SW480 (cell line): ENCODE results near the gene ZNF684.
"Not testable (repeated sequence)": the region's sequence is repeated elsewhere in the genome, so short reads cannot be mapped to it uniquely, and the experiment has no call there.

Source experiments
- DNase-seq: peaks from one replicate; pipeline ENCODE4 v3.0.0-alpha.2; 2016; ENCODE audit warnings: low spot score

ZNF684 gene

DNA sequence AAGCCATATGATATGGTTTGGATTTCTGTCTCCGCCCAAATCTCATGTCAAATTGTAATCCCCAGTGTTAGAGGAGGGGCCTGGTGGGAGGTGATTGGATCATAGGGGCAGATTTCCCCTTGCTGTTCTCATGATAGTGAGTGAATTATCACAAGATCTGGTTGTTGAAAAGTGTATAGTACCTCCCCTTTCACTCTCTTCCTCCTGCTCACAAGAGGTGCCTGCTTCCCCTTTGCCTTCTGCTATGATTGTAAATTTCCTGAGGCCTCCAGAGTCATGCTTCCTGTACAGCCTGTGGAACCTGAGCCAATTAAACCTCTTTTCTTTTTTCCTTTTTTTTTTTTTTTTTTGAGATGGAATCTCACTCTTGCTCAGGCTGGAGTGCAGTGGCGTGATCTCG is 43.4 kb downstream of the ZNF684 start:
- not testable (repeated sequence) for DNase-seq

GRCh38 chr1:40575336-40575735 is 43.9 kb downstream of the ZNF684 start:
- no peak for DNase-seq

DNA sequence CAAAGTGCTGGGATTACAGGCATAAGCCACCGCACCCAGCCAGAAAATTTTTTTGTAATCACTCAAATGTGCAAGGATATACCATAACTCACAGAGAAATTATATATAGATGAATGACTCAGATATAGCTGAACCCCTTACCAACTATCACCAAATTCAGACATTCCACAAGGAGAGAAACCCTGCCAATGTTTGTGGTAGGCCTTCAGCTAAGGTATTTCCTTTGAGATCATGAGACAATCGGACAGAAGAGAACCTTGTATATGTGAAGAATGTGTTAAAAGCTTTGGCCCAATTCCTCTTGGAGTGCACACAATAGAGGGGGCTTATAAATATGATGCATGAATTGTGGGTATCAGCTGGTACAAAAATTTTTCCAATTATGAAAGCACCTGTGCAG is 50.7 kb downstream of the ZNF684 start:
- DNase-seq: no peak

GRCh38 chr1:40583980-40584379 is 52.5 kb downstream of the ZNF684 start:
- DNase-seq: no peak

GRCh38 chr1:40588586-40588985 is 57.1 kb downstream of the ZNF684 start:
- no peak for DNase-seq

DNA sequence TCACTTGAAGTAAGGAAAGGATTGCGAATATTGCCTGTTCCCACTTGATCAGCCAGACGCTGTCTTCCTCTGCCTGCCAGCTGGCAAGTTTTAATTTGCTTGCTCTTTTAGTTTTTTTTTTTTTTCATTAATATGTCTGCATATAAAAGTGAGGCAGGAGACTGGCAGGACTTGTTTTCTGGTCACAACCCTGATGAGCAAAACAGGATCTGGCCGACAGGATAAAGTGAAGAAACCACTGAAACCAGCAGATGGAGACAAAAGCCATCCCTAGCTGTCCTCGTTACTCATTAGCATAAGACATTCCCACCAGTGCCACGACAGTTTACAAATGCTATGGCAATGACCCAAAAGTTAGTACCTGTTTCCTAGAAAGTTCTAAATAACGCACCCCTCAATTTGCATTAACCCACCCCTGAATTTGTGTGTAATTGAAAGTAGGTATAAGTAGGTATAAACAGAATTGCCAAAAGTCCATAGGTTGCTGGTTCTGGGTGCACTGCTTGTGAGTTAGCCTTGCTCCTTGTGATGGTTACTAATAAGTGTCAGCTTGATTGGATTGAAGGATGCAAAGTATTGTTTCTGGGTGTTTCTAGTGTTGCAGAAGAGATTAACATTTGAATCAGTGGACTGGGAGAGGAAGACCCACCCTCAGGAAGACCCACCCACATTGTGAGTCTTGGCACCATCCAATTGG is 60.8 kb downstream of the ZNF684 start:
- peak; percentile 30 for DNase-seq

- DNase-seq: no peak
Measured at GRCh38 chr1:40593449-40594186, 62.2 kb downstream of the ZNF684 start.

DNA sequence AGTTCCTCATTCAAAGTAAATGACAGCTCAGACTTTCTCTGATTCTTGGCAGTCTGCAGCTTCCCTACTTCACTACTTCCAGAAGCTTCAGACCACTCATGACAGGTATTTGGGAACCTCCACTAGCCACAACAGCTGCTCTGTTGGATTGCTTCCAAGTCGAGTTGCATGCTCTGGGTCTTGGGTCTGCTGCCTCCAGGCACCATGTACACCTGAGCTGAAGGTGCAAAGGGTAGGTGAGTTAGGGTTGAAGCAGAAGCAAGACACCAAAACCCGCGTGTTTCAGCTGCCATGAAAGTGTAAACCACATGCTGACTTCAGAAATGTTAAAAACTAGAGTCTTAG is 62.7 kb downstream of the ZNF684 start:
- no peak for DNase-seq

DNA sequence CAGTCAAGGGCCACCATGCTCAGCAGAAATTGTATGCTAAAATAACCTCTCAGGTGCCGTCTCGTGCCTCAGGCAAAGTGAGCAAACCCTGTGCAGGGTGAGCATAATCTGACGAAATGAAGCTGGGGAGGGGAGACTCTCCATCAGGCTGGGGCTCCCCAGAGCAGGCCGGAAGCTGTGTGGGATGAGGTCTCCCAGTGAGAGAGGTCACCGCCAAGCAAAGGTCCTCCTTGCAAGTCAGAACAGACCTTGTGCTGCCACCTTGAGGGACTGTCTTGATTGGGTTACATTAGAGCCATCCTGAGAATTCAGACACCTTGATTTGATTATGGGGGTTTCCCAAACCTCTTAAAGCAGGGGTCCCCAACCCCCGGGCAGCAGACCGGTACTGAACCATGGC is 64.2 kb downstream of the ZNF684 start:
- DNase-seq: no peak
